Measurements from ENCODE around the gene RIPOR2.
A peak's percentile ranks its signal among the peaks of the same experiment; 100 is the strongest.
"Not testable (repeated sequence)": the region's sequence is repeated elsewhere in the genome, so short reads cannot be mapped to it uniquely, and the experiment has no call there.

Gene RIPOR2

DNA sequence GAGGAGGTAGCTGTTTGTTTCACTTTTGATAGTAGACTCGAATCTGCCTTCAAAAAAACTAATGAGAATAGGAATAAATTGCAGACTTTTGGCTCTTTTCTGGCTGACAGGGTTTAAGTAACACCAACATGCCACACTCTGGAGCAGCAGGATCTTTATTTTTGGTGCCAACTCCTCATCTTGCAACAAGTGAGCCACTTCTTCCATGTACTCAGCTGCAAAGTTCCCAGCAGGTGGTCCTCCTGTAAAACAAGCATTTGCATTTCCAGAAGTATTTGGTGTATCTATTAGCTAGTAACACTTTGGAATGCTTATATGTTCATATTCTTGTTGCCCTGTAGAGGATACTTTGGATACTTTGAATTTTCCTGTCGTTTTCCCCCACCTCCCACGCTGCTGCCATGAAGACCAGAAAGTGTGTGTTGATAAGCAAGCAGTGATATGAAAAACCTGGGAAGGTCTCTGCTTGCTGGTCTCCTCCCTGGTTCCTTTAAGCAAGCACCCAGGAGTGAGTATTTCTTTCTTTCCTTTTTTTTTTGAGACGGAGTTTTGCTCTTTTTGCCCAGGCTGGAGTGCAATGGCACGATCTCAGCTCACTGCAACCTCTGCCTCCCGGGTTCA lies 138.1 kb downstream of the RIPOR2 start:
- no peak for DNase-seq

DNA sequence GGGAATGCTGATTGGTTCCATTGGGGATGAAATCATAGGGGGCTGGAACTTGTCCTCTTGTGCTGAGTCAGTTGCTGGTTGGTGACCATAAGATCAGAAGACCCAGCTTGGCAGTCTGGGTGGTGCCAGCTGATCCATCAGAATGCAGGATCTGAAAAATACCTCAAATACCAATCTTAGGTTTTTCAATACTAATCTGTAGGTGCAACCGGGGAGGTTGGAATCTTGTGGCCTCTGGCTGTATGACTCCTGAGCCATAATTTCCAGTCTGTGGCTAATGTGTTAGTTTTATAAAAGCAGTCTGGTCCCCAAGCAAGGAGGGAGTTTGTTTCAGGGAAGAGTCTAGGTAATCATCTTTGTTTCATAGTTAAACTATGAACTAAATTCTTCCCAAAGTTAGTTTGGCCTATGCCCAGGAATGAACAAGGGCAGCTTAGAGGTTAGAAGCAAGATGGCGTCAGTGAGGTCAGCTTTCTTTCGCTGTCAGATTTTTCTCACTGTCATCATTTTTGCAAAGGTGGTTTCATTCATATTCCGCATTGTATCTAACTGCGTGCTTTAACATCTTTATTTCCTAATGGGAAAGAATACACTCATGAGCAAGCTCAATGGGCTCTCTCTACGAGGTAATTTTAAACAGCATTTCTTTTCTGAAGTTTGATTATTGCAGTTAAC lies 139.0 kb downstream of the RIPOR2 start:
- DNase-seq, result no peak

DNA sequence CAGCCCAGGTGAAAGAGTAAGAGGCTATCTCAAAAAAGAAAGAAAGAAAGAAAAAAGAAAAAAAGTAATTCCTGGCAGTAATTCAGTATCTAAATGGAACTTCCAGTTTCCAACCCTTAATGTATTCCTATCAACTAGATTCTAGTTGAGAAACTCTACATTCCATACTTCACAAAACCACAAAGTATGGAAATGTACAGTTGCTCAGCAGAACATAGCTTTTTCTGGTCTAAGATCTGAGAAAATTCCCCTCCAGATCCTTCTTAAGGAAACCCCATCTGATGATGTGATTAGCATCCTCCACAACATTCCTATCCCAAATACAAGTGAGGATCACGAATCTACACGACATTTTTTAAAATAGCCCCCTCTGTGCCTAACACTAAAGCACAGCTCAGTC lies 140.7 kb downstream of the RIPOR2 start:
- no peak for DNase-seq

DNA sequence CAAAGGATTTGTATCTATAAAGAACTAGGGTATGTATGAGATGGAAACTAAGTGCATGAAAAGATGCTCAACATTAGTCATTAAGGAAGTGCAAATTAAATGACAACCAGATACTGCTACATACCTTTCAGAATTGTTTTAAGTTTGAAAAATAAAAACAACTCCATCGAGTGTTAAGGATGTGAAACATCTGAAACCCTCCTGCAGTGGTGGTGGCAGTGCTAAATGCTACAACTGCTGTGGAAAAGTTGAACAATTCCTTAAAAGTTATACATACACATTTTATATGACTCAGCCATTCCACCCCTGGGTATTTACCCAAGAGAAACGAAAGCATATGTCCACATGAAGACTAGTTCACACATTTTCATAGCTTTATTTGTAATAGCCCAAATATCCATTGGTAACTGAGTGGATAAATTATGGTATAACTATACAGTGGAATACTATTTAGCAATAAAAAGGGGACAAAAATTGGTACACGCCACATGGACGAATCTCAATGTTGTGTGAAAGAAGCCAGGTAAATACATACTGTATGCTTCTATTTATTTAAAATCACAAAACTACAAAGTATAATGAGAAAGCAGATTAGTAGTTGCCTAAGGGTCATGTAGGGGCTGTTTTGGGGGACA lies 147.6 kb downstream of the RIPOR2 start:
- DNase-seq, result no peak

DNA sequence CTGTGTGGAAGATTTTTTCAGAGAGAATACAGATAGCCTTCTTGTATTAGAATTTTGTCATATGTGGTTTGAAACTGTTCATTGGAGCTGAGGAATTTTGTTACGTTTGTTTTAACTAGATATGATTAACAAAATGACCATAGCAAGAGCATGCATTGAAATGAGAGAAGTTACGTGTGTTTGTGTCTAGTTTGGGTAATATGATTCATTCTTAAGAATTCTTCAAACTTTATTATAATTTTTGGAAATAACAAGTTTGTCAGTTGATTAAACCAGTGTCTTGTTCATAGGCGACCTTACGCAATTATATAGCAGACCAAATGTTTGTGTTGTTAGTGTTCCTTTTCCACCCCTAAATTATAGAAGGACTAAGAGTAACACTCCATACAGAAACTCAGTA lies 155.6 kb downstream of the RIPOR2 start:
- DNase-seq, result no peak

DNA sequence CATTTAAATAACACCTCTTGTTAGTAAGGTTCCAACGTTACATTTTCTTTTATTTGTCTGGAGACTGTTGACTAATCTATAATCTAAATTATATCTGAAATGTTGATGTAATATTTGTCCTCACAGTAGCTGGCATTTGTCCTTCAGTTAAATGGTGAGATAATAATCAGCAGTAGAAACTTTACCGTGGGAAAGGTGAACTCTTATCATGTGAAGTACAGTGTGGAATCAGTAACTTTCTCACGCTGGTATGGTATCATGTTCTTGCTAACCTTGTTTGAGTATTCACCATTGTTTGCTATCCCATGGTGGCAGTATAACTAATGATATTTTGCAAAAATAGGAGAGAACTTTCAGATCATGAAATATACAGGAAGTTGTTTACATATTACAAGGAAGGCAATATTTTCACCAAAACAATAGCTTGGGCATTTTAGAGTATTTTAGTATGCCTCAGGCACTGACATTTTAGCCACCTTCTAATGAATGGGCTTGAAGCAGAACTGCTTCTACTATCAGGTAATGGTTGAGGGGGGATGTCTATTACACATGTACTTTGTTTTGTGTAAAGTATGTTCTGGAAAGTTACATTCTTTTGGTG lies 156.2 kb downstream of the RIPOR2 start:
- no peak for DNase-seq

DNA sequence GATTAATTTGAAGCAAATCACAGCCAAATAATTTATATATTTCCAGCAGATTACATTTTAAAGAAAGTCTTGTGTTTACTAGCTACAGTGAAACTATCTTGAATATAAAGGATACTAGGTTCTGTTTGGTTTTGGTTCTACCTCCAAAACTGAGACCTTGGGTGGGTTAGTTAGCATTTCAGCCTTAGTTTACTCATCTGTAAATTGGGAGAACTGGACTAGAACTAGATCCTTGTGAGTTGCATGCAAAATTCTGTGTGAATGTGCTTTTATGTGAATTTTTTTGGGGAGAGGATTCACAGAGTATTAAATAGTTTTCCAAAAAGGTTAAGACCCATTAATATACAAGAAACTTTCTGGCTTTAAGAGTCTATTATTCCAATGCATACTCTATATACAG lies 156.9 kb downstream of the RIPOR2 start:
- no peak for DNase-seq

DNA sequence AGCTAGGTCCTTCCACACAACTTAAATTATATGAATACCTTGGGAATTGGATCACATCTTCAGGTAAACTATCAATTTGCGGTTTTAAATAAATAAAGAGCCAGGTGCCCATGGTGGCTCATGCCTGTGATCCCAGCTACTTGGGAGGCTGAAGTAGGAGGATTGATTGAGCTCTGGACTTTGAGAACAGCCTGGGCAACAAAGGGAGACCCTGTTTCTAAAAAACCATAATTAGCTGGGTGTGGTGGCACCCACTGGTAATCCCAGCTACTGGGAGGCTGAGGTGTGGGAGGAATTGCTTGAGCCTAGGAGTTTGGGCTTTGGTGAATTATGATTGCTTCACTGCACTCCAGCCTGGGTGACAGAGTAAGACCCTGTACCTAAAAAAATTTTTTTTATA lies 157.6 kb downstream of the RIPOR2 start:
- no peak for DNase-seq

DNA sequence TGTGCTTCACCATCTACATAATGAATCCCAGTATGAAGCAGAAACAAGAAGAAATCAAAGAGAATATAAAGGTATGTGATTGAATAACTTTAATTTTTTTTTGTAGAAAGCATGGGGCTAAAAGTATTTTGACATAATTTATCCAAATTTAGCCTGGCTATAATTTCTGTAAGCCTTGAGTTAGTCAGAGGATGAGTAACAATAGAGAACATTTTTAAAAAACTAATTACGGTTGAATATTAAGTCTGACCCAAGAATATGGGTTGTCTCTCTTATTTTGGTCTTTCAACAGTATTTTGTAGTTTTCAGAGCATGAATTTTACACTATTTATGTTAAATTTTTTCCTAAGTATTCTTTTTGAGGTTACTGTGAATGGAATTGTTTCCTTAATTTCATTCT lies 158.5 kb downstream of the RIPOR2 start:
- DNase-seq, result no peak

DNA sequence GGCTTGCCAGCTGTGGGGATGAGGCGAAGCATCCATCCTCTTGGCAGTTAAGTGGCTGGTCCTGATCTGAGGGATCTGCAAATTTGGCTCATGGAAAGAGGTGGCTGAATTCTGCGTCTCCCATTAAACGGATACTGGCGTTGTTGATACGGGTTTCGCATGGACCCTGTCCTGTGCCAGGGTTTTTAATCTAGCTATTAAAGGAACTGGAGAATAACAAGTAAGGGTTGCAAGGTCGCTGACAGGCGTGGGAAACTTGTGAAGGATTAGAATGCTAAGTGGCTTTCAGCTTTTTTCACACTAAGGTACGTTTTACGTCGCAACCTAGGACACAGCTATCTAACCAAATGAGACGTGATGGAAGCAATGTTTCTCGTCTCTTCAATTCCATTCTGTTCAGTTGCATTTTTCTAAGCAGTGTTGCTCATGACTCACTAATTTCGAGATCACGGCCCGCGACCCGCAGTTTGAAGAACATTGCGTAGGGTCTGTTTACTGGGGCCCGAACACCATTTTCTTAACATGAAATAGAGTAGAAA lies 160.2 kb downstream of the RIPOR2 start:
- DNase-seq, result no peak

DNA sequence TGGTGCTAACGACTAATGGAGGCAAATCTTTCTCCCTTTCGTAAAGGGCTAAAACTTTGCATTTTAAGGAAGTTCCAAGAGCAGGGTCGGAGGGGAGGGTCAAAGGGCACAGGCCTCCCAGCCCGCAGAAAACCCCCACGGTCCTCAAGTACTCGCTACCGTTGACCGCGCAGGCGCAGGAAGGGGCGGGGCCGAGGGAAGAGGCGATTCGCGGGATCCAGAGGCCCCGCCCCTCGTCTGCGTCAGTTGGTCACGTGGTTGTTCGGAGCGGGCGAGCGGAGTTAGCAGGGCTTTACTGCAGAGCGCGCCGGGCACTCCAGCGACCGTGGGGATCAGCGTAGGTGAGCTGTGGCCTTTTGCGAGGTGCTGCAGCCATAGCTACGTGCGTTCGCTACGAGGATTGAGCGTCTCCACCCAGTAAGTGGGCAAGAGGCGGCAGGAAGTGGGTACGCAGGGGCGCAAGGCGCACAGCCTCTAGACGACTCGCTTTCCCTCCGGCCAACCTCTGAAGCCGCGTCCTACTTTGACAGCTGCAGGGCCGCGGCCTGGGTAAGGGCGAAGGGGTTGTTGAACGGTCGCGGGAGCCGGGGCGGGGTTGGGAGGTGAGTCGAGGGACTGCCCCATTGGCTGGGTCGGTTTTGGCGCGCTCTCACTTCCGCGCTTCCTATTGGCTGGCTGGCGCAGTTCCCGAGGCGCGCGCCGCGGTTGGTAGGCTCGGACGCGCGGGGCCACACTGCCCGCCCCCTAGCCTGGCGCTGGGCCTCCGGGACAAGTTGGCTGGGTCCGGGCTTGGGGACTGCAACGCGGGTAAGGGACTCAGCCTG lies 160.9 kb downstream of the RIPOR2 start, which contains the start of gene GMNN:
Gene GMNN, plus strand, starts transcription at position 242 of the 824 bp plus-strand sequence. CDS start 2,310 bp downstream, outside the sequence.
- DNase-seq, result peak; percentile 93

DNA sequence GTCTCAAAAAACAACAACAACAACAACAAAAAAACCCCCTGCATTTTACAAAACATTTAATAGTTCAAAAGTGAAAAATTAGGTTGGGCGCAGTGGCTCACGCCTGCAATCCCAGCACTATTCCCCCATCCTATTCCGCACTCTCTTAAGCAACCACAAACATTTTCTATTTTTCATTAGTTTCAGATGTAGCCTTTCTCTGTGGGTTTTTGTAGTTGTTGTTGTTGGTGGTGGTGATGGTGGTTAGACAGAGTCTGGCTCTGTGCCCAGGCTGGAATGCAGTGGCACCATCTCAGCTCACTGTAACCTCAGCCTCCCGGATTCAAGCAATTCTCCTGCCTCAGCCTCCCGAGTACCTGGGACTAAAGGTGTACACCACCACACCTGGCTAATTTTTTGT lies 167.4 kb downstream of the RIPOR2 start:
- DNase-seq, result no peak

DNA sequence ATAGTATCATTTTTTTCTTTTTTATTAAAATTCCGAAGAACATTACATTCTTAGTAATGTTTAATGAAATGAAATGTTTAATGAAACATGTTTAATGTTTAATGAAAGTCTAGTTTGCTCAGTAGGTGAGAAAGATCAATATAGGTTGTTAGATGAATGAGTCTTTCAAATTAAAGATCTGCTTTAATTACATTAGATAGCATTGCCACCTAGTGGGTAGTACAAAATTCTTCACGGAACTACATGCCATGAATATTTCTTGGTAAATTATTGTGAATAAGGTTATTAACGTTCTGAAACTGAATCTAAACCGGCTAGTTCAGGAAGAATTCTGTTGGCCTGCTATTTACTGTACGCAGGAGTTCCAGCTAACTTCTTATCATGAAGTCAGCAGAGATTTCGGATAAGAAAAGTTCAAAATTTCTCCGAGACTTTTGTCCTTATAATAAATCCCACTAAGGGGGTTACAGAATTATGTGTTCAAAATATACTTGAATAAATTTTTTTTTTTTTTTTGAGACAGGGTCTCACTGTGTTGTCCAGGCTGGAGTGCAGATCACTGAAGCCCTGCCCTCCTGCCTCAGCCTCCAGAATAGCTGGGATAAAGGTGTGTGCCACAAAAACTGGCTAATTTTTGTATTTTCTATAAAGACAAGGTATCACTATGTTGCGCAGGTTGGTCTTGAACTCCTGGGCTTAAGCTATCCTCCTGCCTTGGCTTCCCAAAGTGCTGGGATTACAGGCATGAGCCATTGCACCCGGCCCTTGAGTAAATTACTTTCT lies 168.9 kb downstream of the RIPOR2 start:
- DNase-seq, result peak; percentile 22

DNA sequence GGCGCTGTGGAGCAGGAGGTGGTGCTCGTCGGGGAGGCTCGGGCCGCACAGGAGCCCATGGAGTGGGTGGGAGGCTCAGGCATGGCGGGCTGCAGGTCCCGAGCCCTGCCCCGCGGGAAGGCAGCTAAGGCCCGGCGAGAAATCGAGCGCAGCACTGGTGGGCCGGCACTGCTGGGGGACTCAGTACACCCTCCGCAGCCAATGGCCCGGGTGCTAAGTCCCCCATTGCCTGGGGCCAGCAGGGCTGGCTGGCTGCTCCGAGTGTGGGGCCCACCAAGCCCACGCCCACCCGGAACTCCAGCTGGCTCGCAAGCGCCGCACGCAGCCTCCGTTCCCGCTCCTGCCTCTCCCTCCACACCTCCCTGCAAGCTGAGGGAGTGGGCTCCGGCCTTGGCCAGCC lies 169.8 kb downstream of the RIPOR2 start:
- DNase-seq, result not testable (repeated sequence)

DNA sequence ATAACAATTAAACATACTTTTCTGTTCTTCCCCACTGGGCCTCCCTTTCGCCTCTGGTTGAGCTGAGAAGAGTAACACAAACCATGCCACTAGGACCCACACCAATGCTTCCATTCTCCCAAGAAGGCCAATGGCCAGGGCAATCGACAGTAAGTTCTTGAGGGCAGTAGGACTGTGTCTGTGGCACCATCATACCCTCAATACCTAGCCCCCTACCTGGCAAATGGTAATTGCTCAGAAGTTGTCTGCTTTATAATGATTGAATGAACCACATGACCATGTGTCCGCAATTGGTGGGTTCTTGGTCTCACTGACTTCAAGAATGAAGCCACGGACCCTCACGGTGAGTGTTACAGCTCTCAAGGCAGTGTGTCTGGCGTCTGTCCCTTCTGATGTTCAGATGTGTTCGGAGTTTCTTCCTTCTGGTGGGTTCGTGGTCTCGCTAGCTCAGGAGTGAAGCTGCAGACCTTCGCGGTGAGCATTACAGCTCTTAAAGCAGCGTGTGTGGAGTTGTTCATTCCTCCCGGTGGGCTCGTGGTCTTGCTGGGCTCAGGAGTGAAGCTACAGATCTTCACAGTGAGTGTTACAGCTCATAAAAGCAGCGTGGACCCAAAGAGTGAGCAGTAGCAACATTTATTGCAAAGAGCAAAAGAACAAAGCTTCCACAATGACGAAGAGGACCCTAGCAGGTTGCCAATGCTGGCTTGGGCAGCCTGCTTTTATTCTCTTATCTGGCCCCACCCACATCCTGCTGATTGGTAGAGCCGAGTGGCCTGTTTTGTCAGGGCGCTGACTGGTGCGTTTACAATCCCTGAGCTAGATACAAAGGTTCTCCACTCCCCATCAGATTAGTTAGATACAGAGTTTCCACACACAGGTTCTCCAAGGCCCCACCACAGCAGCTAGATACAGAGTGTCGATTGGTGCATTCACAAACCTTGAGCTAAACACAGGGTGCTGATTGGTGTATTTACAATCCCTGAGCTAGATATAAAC lies 170.6 kb downstream of the RIPOR2 start:
- DNase-seq, result not testable (repeated sequence)

DNA sequence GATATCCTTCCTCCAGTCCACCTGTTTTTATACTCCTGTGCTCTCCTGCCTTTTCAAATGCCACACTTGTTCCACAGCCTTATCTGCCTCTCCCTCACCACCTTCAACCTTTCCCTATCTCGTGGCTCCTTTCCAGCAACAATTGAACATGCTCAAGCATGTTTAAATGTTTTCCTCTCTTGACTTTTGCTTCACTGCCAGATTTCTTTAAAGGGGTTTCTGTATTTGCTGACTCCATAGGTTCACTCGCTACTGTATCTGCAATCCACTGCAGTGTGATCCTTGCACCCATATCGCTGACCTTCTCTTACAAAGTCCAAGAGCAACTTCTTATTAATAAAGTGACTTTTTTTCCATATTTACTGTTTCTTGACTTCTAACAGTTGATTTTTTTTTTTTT lies 172.2 kb downstream of the RIPOR2 start:
- DNase-seq, result peak; percentile 76

DNA sequence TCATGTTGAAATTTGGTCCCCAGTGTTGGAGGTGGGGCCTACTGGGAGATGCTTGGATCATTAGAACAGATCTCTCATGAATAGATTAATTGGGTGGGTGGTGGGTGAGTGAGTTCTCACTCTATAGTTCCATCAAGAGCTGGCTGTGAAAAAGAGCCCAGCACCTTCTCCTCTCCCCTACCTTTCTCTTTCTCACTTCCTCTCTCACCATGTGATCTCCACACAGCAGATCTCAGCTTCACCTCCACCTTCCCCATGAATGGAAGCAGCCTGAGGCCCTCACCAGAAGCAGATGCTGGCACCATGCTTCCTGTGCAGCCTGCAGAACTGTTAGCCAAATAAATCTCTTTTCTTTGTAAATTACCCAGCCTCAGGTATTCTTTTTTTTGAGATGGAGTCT lies 173.9 kb downstream of the RIPOR2 start:
- DNase-seq, result no peak

DNA sequence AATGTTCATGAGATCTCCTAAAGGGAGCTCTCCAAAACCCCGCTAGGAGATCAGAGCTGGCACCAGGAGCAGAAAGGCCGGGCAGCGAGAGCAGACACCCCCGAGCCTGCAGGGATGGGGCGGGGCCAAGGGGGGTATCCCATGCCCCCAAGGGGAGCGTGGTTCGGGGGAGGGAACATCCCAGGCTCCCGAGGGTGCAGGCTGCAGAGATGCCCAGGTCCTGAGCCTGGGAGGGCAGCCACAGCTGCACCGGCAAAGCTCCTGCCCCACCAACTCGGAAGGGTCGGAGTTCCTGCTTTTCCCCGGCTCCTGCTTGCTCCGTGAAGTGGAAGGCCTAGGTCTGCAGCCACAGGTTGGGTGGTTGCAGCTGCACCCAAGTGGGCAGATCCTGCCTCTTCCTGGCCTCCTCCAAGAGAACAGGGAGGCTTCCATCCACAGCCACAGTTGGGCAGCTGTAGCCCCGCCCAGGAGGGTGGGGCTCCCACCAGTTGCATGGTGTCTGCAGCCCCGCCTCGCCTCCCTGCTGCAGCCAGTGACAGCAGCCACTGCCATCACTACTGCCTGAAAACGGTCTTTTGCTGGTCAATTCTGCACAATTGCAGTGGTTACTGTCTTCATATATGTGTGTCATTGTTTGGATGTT lies 174.4 kb downstream of the RIPOR2 start:
- no peak for DNase-seq

DNA sequence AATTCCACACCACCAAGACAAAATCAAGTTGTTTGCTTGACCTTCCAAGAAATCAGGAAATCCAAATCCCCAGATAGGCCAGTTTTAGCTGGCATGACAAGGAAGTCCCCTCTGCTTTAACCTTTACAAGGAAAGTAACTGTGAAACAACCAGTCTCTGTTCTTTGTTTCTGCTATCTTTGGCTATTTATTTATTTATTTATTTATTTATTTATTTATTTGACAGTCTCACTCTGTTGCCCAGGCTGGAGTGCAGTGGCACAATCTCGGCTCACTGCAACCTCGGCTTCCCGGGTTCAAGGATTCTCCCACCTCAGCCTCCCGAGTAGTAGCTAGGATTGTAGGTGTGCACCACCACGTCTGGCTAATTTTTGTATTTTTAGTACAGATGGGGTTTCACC lies 175.6 kb downstream of the RIPOR2 start:
- DNase-seq, result no peak

DNA sequence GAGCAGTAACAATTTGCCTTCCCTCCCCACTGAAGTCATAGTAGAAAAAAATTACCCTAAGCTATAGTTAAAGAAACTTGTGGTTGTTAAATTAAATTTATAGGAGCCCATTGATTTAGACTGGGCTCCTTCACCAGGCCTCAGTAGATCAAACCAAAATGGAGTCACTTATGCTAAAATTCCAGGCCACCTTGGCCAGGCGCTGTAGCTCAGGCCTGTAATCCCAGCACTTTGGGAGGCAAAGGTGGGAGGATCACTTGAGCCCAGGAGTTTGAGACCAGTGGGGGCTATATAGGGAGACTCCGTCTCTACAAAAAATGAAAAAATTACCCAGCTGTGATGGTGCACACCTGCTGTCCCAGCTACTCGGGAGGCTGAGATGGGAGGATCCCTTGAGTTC lies 176.0 kb downstream of the RIPOR2 start:
- DNase-seq, result no peak
